HG03045 (cell line): ENCODE results near the gene KRT38.
"Not testable (repeated sequence)": the region's sequence is repeated elsewhere in the genome, so short reads cannot be mapped to it uniquely, and the experiment has no call there.

ENCODE experiments used
- ATAC-seq: cut with Tn5 transposase; IDR thresholded peaks from one replicate; pipeline ENCODE4 v1.9.1; 2021; ENCODE audit warnings: mild to moderate bottlenecking, moderate library complexity; ENCODE audit not compliant: unreplicated experiment

KRT38 gene

DNA sequence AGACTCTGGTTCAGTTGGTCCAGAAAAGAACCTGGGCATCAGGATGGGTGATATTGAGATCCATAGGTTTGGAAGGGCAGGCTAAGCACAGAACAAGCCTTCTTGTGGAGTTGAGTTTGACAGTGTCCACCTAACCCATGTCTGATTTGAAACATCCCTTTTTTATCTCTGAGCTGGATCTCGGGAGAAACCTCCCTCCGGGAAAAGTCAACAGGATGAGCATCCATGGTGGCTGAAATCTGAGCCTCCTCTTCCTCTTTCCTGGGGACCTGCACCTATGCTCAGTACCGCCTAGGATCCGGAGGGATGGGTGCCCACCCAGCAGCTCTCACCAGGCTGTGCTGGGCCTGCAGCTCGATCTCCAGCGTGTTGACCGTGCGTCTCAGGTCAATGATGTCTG, 23.0 kb upstream of the KRT38 start:
- no peak for ATAC-seq

GRCh38 chr17:41462705-41463104, 21.9 kb upstream of the KRT38 start:
- ATAC-seq, result no peak

- ATAC-seq, result no peak
These were observed 16.9 kb upstream of the KRT38 start for GRCh38 chr17:41457676-41458075.

GRCh38 chr17:41456204-41456603, 15.4 kb upstream of the KRT38 start:
- ATAC-seq, result no peak

DNA sequence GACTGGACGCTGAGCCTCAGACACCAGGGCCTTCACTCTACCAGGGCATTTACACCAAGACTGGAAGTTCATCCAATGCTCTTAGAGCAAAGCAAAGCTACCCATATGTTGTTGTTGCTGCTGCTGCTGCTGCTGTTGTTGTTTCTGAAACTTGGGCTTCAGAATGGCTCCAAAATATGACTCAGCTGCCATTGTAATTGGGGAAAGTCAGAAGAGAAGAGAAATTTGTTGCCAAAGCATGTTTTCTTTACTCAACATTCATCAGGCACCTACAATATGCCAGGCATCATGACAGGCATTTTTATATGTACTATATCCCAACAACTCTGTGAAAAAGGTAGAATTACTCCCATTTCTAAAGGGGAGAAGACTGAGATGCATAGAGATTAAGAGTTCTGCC, 14.5 kb upstream of the KRT38 start:
- ATAC-seq, result no peak

GRCh38 chr17:41453066-41453465, 12.3 kb upstream of the KRT38 start:
- no peak for ATAC-seq

DNA sequence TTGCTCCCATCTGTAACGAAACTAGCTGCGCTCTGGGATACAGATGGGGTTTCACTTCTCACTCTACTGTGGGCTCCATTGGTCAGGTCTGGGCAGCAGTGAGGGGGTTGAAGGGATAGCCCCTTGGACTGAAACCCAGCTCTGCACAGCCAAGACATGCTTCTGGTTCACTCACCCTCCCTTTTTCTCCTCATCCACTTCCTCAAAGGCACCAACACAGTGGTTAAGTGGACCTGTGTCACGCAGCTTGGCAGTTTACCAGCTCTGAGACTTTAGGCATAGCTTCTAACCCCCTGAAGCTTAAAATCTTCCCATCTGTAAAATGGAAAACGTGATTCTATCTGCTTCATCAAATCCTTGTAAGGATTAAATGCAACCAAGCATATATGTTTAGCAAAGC, 11.5 kb upstream of the KRT38 start:
- ATAC-seq, result no peak

GRCh38 chr17:41451154-41451728, 10.5 kb upstream of the KRT38 start:
- no peak for ATAC-seq

DNA sequence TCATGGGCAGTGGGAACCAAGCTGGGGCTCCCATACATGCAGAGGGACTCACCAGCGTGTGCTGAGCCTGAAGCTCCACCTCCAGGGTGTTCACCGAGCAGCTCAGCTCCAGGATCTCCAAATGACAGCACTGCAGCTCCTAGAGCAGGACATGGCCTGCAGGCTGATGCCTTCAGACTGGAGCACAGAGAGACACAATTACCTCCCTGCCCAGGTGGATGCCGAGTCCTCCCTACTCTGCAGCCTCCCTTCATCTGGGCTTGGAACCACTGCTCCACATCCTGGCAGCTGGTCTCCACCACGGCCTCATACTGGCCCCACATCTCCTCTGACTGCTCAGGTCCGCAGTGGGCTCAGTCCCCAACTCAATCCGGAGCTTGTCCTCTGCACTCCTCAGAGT, 8.2 kb upstream of the KRT38 start:
- no peak for ATAC-seq

GRCh38 chr17:41448506-41448905, 7.7 kb upstream of the KRT38 start:
- ATAC-seq, result no peak

DNA sequence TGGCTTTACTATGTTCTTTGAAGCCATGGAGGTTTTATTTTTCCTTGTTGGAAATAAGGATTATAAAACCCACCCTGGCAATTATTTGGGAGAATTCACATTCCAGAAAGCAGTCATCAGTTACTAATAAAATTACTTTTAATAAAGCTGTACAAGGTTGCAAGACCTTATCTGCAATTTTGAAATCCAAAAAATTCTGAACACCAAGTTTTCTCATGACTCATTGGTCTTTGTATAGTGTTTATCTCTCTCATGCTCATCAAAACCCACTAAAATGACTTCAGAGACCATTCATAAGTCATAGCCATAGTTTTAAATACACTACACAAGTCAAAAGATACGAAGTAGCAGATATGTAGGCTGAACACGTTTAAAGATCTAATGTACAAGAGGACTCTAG, 6.0 kb upstream of the KRT38 start:
- no peak for ATAC-seq

DNA sequence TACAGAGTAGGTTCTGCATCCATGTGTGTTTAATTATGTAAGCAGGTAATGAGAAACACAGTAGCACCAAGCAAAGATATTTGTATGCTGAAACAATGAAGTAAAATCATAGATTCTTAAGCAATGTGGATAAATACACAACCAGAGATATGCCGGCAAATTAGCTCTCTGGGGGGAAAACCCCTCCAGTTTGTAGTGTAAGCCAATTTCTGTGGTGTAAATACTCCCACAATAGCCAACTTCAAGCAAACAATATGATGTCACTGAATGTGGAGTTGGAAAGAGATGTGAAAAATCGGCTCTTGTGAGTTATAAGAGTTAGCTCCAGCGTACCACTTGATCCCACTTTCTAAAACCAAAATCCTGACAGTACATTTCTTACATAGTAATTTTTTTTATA, 3.9 kb upstream of the KRT38 start:
- ATAC-seq, result no peak

DNA sequence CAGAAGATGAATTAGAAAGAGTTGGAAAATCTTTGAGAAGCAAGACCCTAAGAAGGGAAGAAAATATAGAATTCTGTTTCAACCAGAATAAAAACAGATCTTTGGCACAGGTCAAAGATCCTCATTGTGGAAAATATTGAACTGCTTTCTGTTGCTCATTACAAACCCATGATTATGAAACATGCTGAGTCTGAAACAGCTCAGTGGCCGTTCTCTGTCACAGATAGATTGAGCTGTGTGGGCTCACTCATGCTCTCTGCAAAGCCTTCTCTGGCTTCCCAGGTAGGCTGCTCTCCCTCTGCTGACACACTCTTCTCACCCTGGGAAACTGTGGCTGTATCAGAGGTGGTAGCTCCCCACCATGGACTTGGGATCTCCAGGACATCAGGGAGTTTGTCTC, 3.4 kb upstream of the KRT38 start:
- no peak for ATAC-seq

DNA sequence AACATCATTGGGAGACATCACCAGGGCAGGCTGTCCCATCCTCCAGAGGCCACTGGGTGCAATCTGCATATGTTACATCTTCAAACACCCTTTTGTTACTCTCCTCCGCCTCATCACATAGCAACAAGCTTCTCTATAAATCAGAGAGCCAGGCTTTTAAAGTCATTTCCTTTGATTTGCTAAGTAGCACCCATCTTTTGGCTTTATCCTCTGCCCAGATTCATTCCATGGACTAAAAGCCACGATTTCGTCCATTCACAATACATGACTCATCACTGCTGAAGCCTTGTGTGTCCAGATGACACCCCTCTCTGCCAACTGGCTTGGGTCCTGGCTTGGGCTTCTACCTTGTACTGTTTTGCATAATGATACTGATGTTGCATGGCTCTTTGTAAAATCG, 2.0 kb upstream of the KRT38 start:
- no peak for ATAC-seq

DNA sequence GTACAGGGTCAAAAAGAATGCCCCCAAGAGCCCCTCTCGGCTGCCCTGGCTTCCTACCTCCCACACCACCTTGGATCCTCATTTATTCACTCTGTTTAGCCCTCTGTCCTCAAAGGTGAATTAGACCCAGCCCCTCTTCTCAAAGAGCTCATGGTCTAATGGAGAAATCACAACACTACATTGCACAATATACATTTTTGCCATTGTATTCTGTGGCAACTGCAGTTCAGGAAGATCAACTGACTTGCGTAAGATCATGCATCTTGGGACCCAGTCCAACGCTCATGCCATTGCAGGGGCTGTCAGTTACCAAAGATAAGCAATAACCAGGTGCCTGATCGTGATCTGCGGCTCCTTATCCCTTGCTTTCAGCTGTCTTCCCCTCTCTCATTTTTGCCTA, 1.4 kb downstream of the KRT38 start:
- no peak for ATAC-seq

DNA sequence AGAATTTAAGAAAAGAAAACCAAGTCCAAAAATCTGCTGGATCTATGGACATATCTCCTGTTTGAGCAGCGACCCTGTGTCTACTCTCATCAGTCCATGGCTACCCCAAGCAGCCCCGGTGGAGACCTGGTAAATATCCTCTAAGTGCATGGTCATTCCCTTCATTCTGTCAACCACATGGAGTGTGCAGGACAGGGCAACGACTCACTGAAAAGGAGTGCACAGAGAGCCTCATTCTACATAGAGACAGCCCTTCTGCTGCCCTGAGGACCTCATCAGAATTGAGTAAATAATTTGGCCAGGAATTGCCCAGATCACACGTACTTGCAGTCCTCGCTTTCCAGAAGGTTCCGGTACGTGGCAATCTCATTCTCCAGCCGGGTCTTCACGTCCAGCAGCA, 3.0 kb downstream of the KRT38 start:
- ATAC-seq, result no peak

DNA sequence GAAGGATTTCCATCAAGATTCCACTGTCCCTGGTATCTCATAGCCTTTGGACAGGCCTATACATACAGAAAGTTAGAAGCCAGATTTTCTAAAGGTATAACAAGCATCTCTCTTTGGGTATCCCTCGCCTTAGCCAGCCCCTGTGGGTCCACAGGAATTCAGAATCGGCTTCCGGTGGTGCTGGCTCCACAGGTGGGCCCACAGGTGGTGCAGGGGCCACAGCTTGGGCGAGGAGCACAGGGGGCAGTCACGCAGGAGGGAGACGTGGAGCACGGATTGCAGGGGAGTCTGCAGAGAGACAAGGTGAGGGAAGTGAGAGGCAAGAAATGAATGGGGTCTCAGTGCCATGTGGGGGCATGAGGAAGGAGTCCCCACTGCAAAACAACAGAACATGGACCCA, 3.5 kb downstream of the KRT38 start:
- no peak for ATAC-seq

GRCh38 chr17:41434415-41434814, 6.4 kb downstream of the KRT38 start:
- no peak for ATAC-seq

DNA sequence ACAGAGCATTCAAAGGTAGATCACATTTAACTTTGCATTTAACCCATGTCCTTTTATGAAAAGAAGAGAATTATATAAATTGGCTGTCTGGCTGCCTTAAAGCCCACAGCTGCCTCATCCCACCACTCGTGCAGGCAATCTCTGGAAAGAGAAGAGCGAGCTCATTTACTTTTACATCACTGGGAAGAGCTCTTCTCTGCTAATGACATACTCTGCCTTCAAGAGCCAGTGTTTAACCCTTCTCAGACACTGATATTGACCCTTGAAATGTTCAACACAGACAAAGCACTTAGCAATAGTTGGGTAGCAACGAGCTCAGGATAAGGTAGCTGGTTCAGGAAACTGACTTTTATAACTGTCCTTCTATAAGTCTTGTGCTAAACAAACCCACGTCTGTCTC, 6.8 kb downstream of the KRT38 start:
- ATAC-seq, result no peak

GRCh38 chr17:41433586-41433985, 7.2 kb downstream of the KRT38 start:
- no peak for ATAC-seq

DNA sequence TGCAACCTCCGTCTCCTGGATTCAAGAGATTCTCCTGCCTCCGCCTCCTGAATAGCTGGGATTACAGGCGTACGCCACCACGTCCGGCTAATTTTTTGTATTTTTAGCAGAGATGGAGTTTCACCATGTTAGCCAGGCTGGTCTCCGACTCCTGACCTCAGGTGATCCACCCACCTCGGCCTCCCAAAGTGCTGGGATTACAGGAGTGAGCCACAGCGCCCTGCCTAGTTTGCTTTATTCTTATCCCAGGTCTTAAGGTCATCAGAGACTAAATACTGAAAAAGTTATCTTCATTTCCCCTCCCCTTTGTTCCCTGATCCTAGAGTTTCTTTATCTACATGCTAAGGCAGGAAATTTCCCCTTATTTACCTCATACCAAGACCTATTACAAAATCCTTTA, 10.4 kb downstream of the KRT38 start:
- not testable (repeated sequence) for ATAC-seq

- ATAC-seq, result no peak
These were observed 11.1 kb downstream of the KRT38 start for GRCh38 chr17:41429667-41430066.

- no peak for ATAC-seq
These were observed 12.0 kb downstream of the KRT38 start for GRCh38 chr17:41428591-41429291.
